Body of pancreas (tissue), 4 donors: Measurements from ENCODE around the gene LHFPL6. TPM values are rescaled to one million over a fixed set of nuclear protein-coding genes. Genes with fewer than 3 reads are reported as not detected.

Experiments
- ATAC-seq: fragments of 150-250 bp; one replicate; pipeline ENCODE4 v1.9.1; 2016
- DNase-seq, 4 donors: peaks; one replicate each; pipeline ENCODE4 v3.0.0-alpha.2; 2019
- H3K27ac ChIP-seq, 4 donors: fragments of 200-600 bp; sonication (generic); 1 replicate in 3 of 4; 2 replicates in 1 of 4; pipeline versions ENCODE4 v1.5.1 to v1.6.1; 2016 to 2019; ENCODE audit warnings: mild to moderate bottlenecking in 1 of 4, mixed read lengths in 1 of 4, moderate library complexity in 1 of 4
- H3K27me3 ChIP-seq, 2 donors: fragments of 200-600 bp; sonication (generic); one replicate each; pipeline ENCODE4 v1.6.0; 2016; ENCODE audit warnings: mild to moderate bottlenecking in 1 of 2
- H3K36me3 ChIP-seq, 2 donors: fragments of 200-600 bp; sonication (generic); replicated peaks in 1 of 2; 2 replicates each; pipeline ENCODE4 v1.5.1; 2016; ENCODE audit warnings: low read depth in 2 of 2; ENCODE audit not compliant: insufficient read depth in 1 of 2
- H3K4me1 ChIP-seq: fragments of 200-600 bp; sonication (generic); one replicate; pipeline ENCODE4 v1.6.0; 2016
- H3K4me3 ChIP-seq, 2 donors: fragments of 200-600 bp; sonication (generic); 1 replicate in 1 of 2; 2 replicates in 1 of 2; pipeline ENCODE4 v1.5.1; 2016 to 2019
- H3K9me3 ChIP-seq, 3 donors: fragments of 200-600 bp; sonication (generic); 1 replicate in 2 of 3; 2 replicates in 1 of 3; pipeline ENCODE4 v1.5.1; 2016
- CTCF ChIP-seq, 7 experiments: fragments of 450-650 bp in 4 of 7; fragments of 200-600 bp in 3 of 7; sonication (generic) in 3 of 7; IDR thresholded peaks; one replicate each; pipeline ENCODE4 v1.5.1; 2016 to 2019; ENCODE audit warnings: antibody characterized with exemption in 7 of 7
- POLR2A ChIP-seq, 3 donors: fragments of 450-650 bp; IDR thresholded peaks; one replicate each; pipeline ENCODE4 v1.6.1; 2016; ENCODE audit warnings: antibody characterized with exemption in 3 of 3, mild to moderate bottlenecking in 2 of 3
- WGBS, 2 donors: methylation state at CpG; one replicate each; pipeline ENCODE4 v1.1.5; 2017; 5-methylcytosine and 5-hydroxymethylcytosine counted together
- intact Hi-C: fragments of 100-400 bp; cut with DNase I; formaldehyde crosslinking; loops from one replicate; pipeline ENCODE4 v1.15.1; 2023
- total RNA-seq, 2 donors: library from RNA; depleted of rRNA; stranded (reverse); fragments of >200 nt; gene quantifications; one replicate each; pipeline ENCODE4 v1.1.0, GENCODE V29; 2016

The LHFPL6 gene
- total RNA-seq, 2 donors from 2014 or later: 18.4 to 30.7 TPM

- H3K4me3 ChIP-seq: no peak overlapping the region
- no peak for ATAC-seq
- H3K9me3 ChIP-seq: no peaks in the 10 kb centered on the region
- DNase-seq: no peak
- H3K36me3 ChIP-seq: no peaks in the 10 kb centered on the region
- WGBS, 2 donors: 38 to 43% methylated on average over 13 of the region's 13 CpGs
- intact Hi-C loops: no loop called here
- no peaks in the 10 kb centered on the region for H3K4me1 ChIP-seq
- no peak overlapping the region for H3K27ac ChIP-seq
- no peak for TF ChIP-seq POLR2A (IDR thresholded peaks at IDR 0.05)
- no peak for TF ChIP-seq CTCF (IDR thresholded peaks at IDR 0.05)
- no peaks in the 10 kb centered on the region for H3K27me3 ChIP-seq
Observed at GRCh38 chr13:39394796-39395678, 208.0 kb downstream of the LHFPL6 start.

- Histone ChIP-seq H3K4me3 (no peak overlapping the region), H3K4me1 (no peaks in the 10 kb centered on the region), H3K9me3 (no peaks in the 10 kb centered on the region), H3K27me3 (no peaks in the 10 kb centered on the region), H3K27ac (no peak overlapping the region), H3K36me3 (no peaks in the 10 kb centered on the region)
- ATAC-seq (no peak), DNase-seq (no peak)
- WGBS, 2 donors: 55 to 56% methylated on average over 2 of the region's 2 CpGs
- TF ChIP-seq CTCF (IDR thresholded peaks at IDR 0.05): no peak
- intact Hi-C loops: no loop called here
Observed at GRCh38 chr13:39391761-39392160, 211.2 kb downstream of the LHFPL6 start.

GRCh38 chr13:39389013-39389412 is 214.0 kb downstream of the LHFPL6 start:
- TF ChIP-seq POLR2A (IDR thresholded peaks at IDR 0.05) (no peak), CTCF (IDR thresholded peaks at IDR 0.05) (no peak)
- 60 to 65% methylated on average over 5 of the region's 5 CpGs for WGBS, 2 donors
- no peaks in the 10 kb centered on the region for H3K27me3 ChIP-seq

GRCh38 chr13:39385621-39386231 is 217.3 kb downstream of the LHFPL6 start:
- H3K9me3 ChIP-seq: no peaks in the 10 kb centered on the region
- H3K27ac ChIP-seq: no peak overlapping the region
- no peak overlapping the region for H3K4me3 ChIP-seq
- no peaks in the 10 kb centered on the region for H3K27me3 ChIP-seq
- 20 to 30% methylated on average over 3 of the region's 3 CpGs for WGBS, 2 donors
- TF ChIP-seq POLR2A (IDR thresholded peaks at IDR 0.05): no peak
- no peak for TF ChIP-seq CTCF (IDR thresholded peaks at IDR 0.05)
- no peaks in the 10 kb centered on the region for H3K36me3 ChIP-seq
- H3K4me1 ChIP-seq: no peaks in the 10 kb centered on the region
- ATAC-seq (peak; percentile 58), DNase-seq (no peak)
- intact Hi-C loops: no loop called here

More at GRCh38 chr13:39389013-39389412, 214.0 kb downstream of the LHFPL6 start:
- no peaks in the 10 kb centered on the region for H3K9me3 ChIP-seq
- ATAC-seq (no peak), DNase-seq (no peak)
- no peak overlapping the region for H3K27ac ChIP-seq
- H3K4me1 ChIP-seq: no peaks in the 10 kb centered on the region
- H3K36me3 ChIP-seq: no peaks in the 10 kb centered on the region
- no peak overlapping the region for H3K4me3 ChIP-seq
- intact Hi-C loops: no loop called here
